Measurements from ENCODE around the gene FAM151A.
A peak's percentile ranks its signal among the peaks of the same experiment; 100 is the strongest.

FAM151A gene

GRCh38 chr1:54604051-54604450 lies 19.3 kb downstream of the FAM151A start:
- Histone ChIP-seq H3K27ac (ENCODE audit: low read depth in 2 of 2, low read length in 2 of 2) (peak overlapping the region; percentile 54 to 71), H3K36me3 (ENCODE audit: control insufficient read depth in 2 of 2, insufficient read depth in 2 of 2, low read length in 2 of 2) (peaks cover 39 to 46% of the 10 kb centered on the region in 2 donors), H3K27me3 (ENCODE audit: control insufficient read depth in 2 of 2, insufficient read depth in 2 of 2, low read length in 2 of 2) (no peaks in the 10 kb centered on the region), H3K4me1 (ENCODE audit: control insufficient read depth in 2 of 2, insufficient read depth in 2 of 2, low read length in 2 of 2) (peaks cover 16 to 24% of the 10 kb centered on the region in 2 donors), H3K4me3 (ENCODE audit: low read length in 2 of 2) (no peak overlapping the region), H3K9me3 (ENCODE audit: control insufficient read depth in 2 of 2, low read length in 2 of 2) (no peaks in the 10 kb centered on the region), H3K9ac (ENCODE audit: low read depth in 1 of 2, low read length in 2 of 2) (peak overlapping the region in 1 of 2 donors; percentile 2)

- H3K4me1 ChIP-seq (ENCODE audit: control insufficient read depth in 2 of 2, insufficient read depth in 2 of 2, low read length in 2 of 2), result peaks cover 16 to 24% of the 10 kb centered on the region in 2 donors
- H3K27ac ChIP-seq (ENCODE audit: low read depth in 2 of 2, low read length in 2 of 2), result peak overlapping the region; percentile 54 to 71
- peak overlapping the region in 1 of 2 donors; percentile 2 for H3K9ac ChIP-seq (ENCODE audit: low read depth in 1 of 2, low read length in 2 of 2)
- H3K27me3 ChIP-seq (ENCODE audit: control insufficient read depth in 2 of 2, insufficient read depth in 2 of 2, low read length in 2 of 2), result no peaks in the 10 kb centered on the region
- no peaks in the 10 kb centered on the region for H3K9me3 ChIP-seq (ENCODE audit: control insufficient read depth in 2 of 2, low read length in 2 of 2)
- no peak overlapping the region for H3K4me3 ChIP-seq (ENCODE audit: low read length in 2 of 2)
- H3K36me3 ChIP-seq (ENCODE audit: control insufficient read depth in 2 of 2, insufficient read depth in 2 of 2, low read length in 2 of 2), result peaks cover 39 to 43% of the 10 kb centered on the region in 2 donors
Observed at GRCh38 chr1:54603241-54603640, 20.1 kb downstream of the FAM151A start.

DNA sequence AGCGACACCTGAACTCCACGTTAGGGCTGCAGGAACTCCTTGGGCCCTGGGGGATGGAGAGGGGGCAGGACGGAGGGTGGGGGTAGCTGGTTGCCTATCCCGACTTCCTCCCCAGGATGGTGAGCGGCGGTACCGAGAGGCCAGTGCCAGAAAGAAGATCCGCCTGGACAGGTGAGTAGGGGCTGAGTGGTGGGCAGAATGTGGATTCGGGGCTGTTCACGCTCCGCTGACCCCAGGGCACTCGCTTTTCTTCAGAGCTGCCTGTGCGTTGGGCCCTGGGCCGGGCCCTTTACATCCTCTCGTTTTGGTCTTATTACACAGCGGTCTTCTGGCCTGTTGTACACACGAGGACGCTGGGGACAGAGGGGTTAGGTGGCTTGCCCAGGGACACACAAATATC lies 20.8 kb downstream of the FAM151A start:
- peaks cover 16 to 24% of the 10 kb centered on the region in 2 donors for H3K4me1 ChIP-seq (ENCODE audit: control insufficient read depth in 2 of 2, insufficient read depth in 2 of 2, low read length in 2 of 2)
- peaks cover 40 to 43% of the 10 kb centered on the region in 2 donors for H3K36me3 ChIP-seq (ENCODE audit: control insufficient read depth in 2 of 2, insufficient read depth in 2 of 2, low read length in 2 of 2)
- no peak overlapping the region for H3K4me3 ChIP-seq (ENCODE audit: low read length in 2 of 2)
- H3K27ac ChIP-seq (ENCODE audit: low read depth in 2 of 2, low read length in 2 of 2), result no peak overlapping the region
- no peaks in the 10 kb centered on the region for H3K9me3 ChIP-seq (ENCODE audit: control insufficient read depth in 2 of 2, low read length in 2 of 2)
- H3K27me3 ChIP-seq (ENCODE audit: control insufficient read depth in 2 of 2, insufficient read depth in 2 of 2, low read length in 2 of 2), result no peaks in the 10 kb centered on the region
- H3K9ac ChIP-seq (ENCODE audit: low read depth in 1 of 2, low read length in 2 of 2), result no peak overlapping the region

DNA sequence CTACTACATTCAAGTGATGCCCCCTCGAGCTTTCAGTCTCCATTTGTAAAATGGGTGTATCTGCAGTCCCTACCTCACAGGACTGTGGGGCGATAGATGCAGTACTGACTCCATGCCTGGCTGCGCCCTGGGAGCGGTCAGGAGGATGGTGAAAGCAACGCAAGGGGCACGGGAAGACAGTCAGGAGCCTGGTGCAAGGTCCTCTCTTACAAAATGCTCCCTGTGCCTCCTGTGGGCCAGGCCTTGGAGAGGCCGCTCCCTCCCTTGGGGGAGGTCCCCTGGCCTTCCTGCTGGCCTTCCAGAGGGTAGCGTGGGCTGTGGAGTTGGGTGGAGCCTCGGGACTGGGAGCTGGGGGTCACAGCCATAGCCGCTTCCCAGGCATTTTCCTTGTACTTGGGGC lies 21.6 kb downstream of the FAM151A start:
- H3K36me3 ChIP-seq (ENCODE audit: control insufficient read depth in 2 of 2, insufficient read depth in 2 of 2, low read length in 2 of 2), result peaks cover 43% of the 10 kb centered on the region in 2 donors
- H3K4me1 ChIP-seq (ENCODE audit: control insufficient read depth in 2 of 2, insufficient read depth in 2 of 2, low read length in 2 of 2), result peaks cover 13 to 21% of the 10 kb centered on the region in 2 donors
- H3K27ac ChIP-seq (ENCODE audit: low read depth in 2 of 2, low read length in 2 of 2), result no peak overlapping the region
- no peak overlapping the region for H3K9ac ChIP-seq (ENCODE audit: low read depth in 1 of 2, low read length in 2 of 2)
- H3K27me3 ChIP-seq (ENCODE audit: control insufficient read depth in 2 of 2, insufficient read depth in 2 of 2, low read length in 2 of 2), result no peaks in the 10 kb centered on the region
- no peak overlapping the region for H3K4me3 ChIP-seq (ENCODE audit: low read length in 2 of 2)
- H3K9me3 ChIP-seq (ENCODE audit: control insufficient read depth in 2 of 2, low read length in 2 of 2), result no peaks in the 10 kb centered on the region

DNA sequence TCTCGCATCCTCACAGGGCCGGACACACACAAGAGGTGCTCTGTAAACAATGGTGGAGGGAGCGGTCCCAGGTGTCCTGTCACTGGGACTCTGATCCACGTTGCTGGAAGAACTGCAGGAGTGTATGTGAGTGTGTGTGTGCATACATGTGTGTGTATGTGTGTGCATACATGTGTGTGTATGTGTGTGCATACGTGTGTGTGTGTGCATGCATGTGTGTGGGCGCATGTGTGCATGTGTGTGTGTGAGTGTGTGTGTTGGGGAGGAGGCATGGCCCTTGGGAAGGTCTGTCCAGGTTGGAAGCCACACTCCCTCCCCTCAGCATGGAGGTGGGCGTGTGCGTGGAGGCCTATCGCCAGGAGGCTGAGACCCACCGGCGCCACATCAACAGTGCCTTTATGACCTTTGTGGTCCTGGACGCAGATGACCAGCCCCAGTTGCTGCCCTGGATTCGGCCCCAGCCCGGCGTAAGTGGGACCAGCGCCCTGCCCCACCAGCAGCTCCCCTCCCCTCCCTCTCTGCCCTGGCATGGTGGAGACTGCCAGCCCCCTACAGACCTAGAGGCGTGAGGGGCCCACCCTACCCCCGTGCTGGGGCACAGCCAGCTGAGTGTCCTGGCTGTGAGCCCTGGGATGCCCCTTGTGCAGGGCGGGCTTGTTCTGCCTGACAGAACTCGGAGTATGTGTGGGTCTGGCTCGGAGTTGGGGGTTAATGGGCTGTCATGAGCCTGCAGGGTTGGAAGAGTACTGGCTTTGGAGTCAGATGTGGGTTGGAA lies 22.2 kb downstream of the FAM151A start:
- H3K9me3 ChIP-seq (ENCODE audit: control insufficient read depth in 2 of 2, low read length in 2 of 2), result no peaks in the 10 kb centered on the region

GRCh38 chr1:54599211-54599823 lies 24.0 kb downstream of the FAM151A start:
- H3K4me3 ChIP-seq (ENCODE audit: low read length in 2 of 2), result no peak overlapping the region
- H3K9ac ChIP-seq (ENCODE audit: low read depth in 1 of 2, low read length in 2 of 2), result no peak overlapping the region
- no peak overlapping the region for H3K27ac ChIP-seq (ENCODE audit: low read depth in 2 of 2, low read length in 2 of 2)
- H3K36me3 ChIP-seq (ENCODE audit: control insufficient read depth in 2 of 2, insufficient read depth in 2 of 2, low read length in 2 of 2), result peaks cover 40 to 53% of the 10 kb centered on the region in 2 donors
- H3K9me3 ChIP-seq (ENCODE audit: control insufficient read depth in 2 of 2, low read length in 2 of 2), result no peaks in the 10 kb centered on the region
- no peaks in the 10 kb centered on the region for H3K27me3 ChIP-seq (ENCODE audit: control insufficient read depth in 2 of 2, insufficient read depth in 2 of 2, low read length in 2 of 2)
- H3K4me1 ChIP-seq (ENCODE audit: control insufficient read depth in 2 of 2, insufficient read depth in 2 of 2, low read length in 2 of 2), result peaks cover 4 to 8% of the 10 kb centered on the region in 2 donors

More for the DNA sequence above, 22.2 kb downstream of the FAM151A start:
- H3K4me3 ChIP-seq (ENCODE audit: low read length in 2 of 2), result no peak overlapping the region
- H3K36me3 ChIP-seq (ENCODE audit: control insufficient read depth in 2 of 2, insufficient read depth in 2 of 2, low read length in 2 of 2), result peaks cover 41 to 43% of the 10 kb centered on the region in 2 donors
- no peak overlapping the region for H3K27ac ChIP-seq (ENCODE audit: low read depth in 2 of 2, low read length in 2 of 2)
- H3K27me3 ChIP-seq (ENCODE audit: control insufficient read depth in 2 of 2, insufficient read depth in 2 of 2, low read length in 2 of 2), result no peaks in the 10 kb centered on the region
- H3K4me1 ChIP-seq (ENCODE audit: control insufficient read depth in 2 of 2, insufficient read depth in 2 of 2, low read length in 2 of 2), result peaks cover 7 to 15% of the 10 kb centered on the region in 2 donors
- no peak overlapping the region for H3K9ac ChIP-seq (ENCODE audit: low read depth in 1 of 2, low read length in 2 of 2)

DNA sequence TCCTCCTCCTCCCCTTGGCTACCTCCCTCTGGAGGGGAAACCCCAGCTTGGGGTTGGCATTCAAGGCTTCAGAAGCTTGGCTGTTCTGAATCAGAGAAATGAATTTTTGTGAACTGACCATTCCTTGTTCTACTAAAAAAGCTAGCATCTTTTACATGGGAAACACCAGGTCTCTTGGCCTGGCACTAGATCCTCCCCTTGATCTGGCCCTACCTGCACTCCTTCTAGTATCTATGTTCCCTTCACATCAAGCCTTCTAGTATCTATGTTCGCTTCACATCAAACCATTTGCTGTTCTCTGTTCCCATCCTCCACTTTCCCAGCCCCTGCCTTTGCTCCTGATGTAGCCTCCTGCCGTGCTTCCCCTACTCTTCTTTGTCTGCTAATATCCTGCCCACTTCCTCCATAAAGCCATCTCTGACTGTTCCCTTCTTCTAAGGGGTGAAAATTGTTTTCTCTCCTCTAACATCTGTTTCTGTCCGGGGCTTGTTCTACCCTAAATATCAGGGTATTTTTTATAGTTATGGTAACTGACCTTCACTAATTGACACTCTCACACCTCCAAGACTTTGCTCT lies 25.8 kb downstream of the FAM151A start:
- Histone ChIP-seq H3K9ac (ENCODE audit: low read depth in 1 of 2, low read length in 2 of 2) (no peak overlapping the region), H3K4me3 (ENCODE audit: low read length in 2 of 2) (no peak overlapping the region), H3K36me3 (ENCODE audit: control insufficient read depth in 2 of 2, insufficient read depth in 2 of 2, low read length in 2 of 2) (peaks cover 47 to 64% of the 10 kb centered on the region in 2 donors), H3K27ac (ENCODE audit: low read depth in 2 of 2, low read length in 2 of 2) (no peak overlapping the region), H3K4me1 (ENCODE audit: control insufficient read depth in 2 of 2, insufficient read depth in 2 of 2, low read length in 2 of 2) (no peaks in the 10 kb centered on the region), H3K9me3 (ENCODE audit: control insufficient read depth in 2 of 2, low read length in 2 of 2) (no peaks in the 10 kb centered on the region), H3K27me3 (ENCODE audit: control insufficient read depth in 2 of 2, insufficient read depth in 2 of 2, low read length in 2 of 2) (no peaks in the 10 kb centered on the region)

DNA sequence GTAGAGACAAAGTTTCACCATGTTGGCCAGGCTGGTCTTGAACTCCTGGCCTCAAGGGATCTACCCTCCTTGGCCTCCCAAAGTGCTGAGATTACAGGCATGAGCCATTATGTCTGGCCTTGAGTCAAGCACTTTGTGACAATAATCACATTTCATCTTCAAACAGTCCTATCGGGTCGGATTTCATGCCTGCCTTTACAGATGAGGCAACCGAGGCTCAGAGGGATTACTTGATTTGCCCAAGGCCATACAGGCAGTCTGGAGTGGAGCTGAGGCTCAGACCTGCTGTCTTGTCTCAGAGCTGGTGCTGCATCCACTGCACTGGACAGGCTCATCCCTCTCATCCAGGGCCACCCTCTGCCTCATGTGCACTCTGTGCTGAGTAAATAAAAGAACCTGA lies 26.6 kb downstream of the FAM151A start:
- Histone ChIP-seq H3K4me1 (ENCODE audit: control insufficient read depth in 2 of 2, insufficient read depth in 2 of 2, low read length in 2 of 2) (no peaks in the 10 kb centered on the region), H3K9ac (ENCODE audit: low read depth in 1 of 2, low read length in 2 of 2) (no peak overlapping the region), H3K4me3 (ENCODE audit: low read length in 2 of 2) (no peak overlapping the region), H3K9me3 (ENCODE audit: control insufficient read depth in 2 of 2, low read length in 2 of 2) (no peaks in the 10 kb centered on the region), H3K27ac (ENCODE audit: low read depth in 2 of 2, low read length in 2 of 2) (no peak overlapping the region), H3K36me3 (ENCODE audit: control insufficient read depth in 2 of 2, insufficient read depth in 2 of 2, low read length in 2 of 2) (peaks cover 52 to 70% of the 10 kb centered on the region in 2 donors), H3K27me3 (ENCODE audit: control insufficient read depth in 2 of 2, insufficient read depth in 2 of 2, low read length in 2 of 2) (no peaks in the 10 kb centered on the region)

GRCh38 chr1:54595956-54596498 lies 27.3 kb downstream of the FAM151A start:
- no peak overlapping the region for H3K9ac ChIP-seq (ENCODE audit: low read depth in 1 of 2, low read length in 2 of 2)
- H3K27ac ChIP-seq (ENCODE audit: low read depth in 2 of 2, low read length in 2 of 2), result no peak overlapping the region
- H3K27me3 ChIP-seq (ENCODE audit: control insufficient read depth in 2 of 2, insufficient read depth in 2 of 2, low read length in 2 of 2), result no peaks in the 10 kb centered on the region
- H3K4me1 ChIP-seq (ENCODE audit: control insufficient read depth in 2 of 2, insufficient read depth in 2 of 2, low read length in 2 of 2), result no peaks in the 10 kb centered on the region
- H3K36me3 ChIP-seq (ENCODE audit: control insufficient read depth in 2 of 2, insufficient read depth in 2 of 2, low read length in 2 of 2), result peaks cover 45 to 71% of the 10 kb centered on the region in 2 donors
- no peaks in the 10 kb centered on the region for H3K9me3 ChIP-seq (ENCODE audit: control insufficient read depth in 2 of 2, low read length in 2 of 2)
- H3K4me3 ChIP-seq (ENCODE audit: low read length in 2 of 2), result no peak overlapping the region

DNA sequence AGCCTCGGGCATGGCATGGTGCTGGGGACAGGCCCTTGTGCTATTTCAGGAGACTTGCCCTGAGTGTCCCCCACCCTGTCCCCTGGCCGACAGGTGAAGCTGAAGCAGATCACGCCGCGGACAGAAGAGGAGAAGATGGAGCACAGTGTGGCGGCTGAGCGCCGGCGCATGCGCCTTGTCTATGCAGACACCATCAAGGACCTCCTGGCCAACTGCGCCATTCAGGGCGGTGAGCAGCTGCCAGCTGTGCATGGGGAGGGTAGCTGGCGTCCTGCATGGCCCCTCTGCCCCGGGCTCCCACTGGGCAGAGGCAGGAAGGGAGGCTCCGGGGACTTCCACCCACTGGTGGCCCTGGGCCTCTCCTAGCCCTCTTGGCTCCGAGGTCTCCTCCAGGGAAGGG lies 28.9 kb downstream of the FAM151A start:
- Histone ChIP-seq H3K4me1 (ENCODE audit: control insufficient read depth in 2 of 2, insufficient read depth in 2 of 2, low read length in 2 of 2) (no peaks in the 10 kb centered on the region), H3K9me3 (ENCODE audit: control insufficient read depth in 2 of 2, low read length in 2 of 2) (no peaks in the 10 kb centered on the region), H3K27ac (ENCODE audit: low read depth in 2 of 2, low read length in 2 of 2) (no peak overlapping the region)

More for the DNA sequence above, 28.9 kb downstream of the FAM151A start:
- no peaks in the 10 kb centered on the region for H3K27me3 ChIP-seq (ENCODE audit: control insufficient read depth in 2 of 2, insufficient read depth in 2 of 2, low read length in 2 of 2)
- no peak overlapping the region for H3K4me3 ChIP-seq (ENCODE audit: low read length in 2 of 2)
- peaks cover 43 to 69% of the 10 kb centered on the region in 2 donors for H3K36me3 ChIP-seq (ENCODE audit: control insufficient read depth in 2 of 2, insufficient read depth in 2 of 2, low read length in 2 of 2)
- H3K9ac ChIP-seq (ENCODE audit: low read depth in 1 of 2, low read length in 2 of 2), result no peak overlapping the region

All from mucosa of rectum (tissue), 2 donors.